Measurements from ENCODE around the gene ZNF107.

GRCh38 chr7:64688988-64689387 lies 23.1 kb downstream of the ZNF107 start:
- TF ChIP-seq CTCF (conservative IDR thresholded peaks at IDR 0.05; ENCODE audit: low read length) = 0 out of 2 replicates have a peak, but pooled peaks have one; percentile 18
- TF ChIP-seq EZH2phosphoT487 (IDR thresholded peaks at IDR 0.05; ENCODE audit: borderline replicate concordance) = no peak

All from Loucy (cell line).